Adipose tissue (tissue), 3 donors: ENCODE measurements around the gene ADAMTS20. TPM values are rescaled to one million over a fixed set of nuclear protein-coding genes. Genes with fewer than 3 reads are reported as not detected.
"Not testable (repeated sequence)": the region's sequence is repeated elsewhere in the genome, so short reads cannot be mapped to it uniquely, and the experiment has no call there.

Source experiments
- H3K27ac ChIP-seq: one replicate; pipeline ENCODE4 v1.5.1; 2013; ENCODE audit warnings: low read depth, low read length
- WGBS, 3 donors: extraction: QIAGEN DNeasy Blood & Tissue Kit; methylation state at CpG; one replicate each; pipeline ENCODE4 v1.1.7; 2013; 5-methylcytosine and 5-hydroxymethylcytosine counted together
- polyA plus RNA-seq, 3 donors: library from polyadenylated mRNA; stranded (reverse); fragments of 200-250 nt; gene quantifications; one replicate each; pipeline ENCODE4 v1.2.3, GENCODE V29; 2013
- donor health status: healthy with polysubstance abuse.
- donor health status: Bipolar disorder and iron deficiency.
- donor health status: healthy.

Gene ADAMTS20
- not detected for polyA plus RNA-seq

- 0 to 4% (median 3%) methylated on average over 51 of the region's 51 CpGs for WGBS, 3 donors
These were observed at the start of gene ADAMTS20 for GRCh38 chr12:43551971-43552559. Gene ADAMTS20, minus strand, starts transcription at chr12:43552203. Its CDS starts 282 bp downstream, at chr12:43551921.

GRCh38 chr12:43599708-43600107 lies 47.7 kb upstream of the ADAMTS20 start:
- 60 to 88% (median 85%) methylated on average over 1 of the region's 1 CpG for WGBS, 3 donors
- no peak overlapping the region for H3K27ac ChIP-seq

More at GRCh38 chr12:43551971-43552559, at the start of gene ADAMTS20:
- no peak within 1 kb of the TSS for H3K27ac ChIP-seq

- 78 to 94% (median 92%) methylated on average over 3 of the region's 3 CpGs for WGBS, 3 donors
These were observed 47.1 kb upstream of the ADAMTS20 start for GRCh38 chr12:43599066-43599465.

GRCh38 chr12:43590307-43590706 lies 38.3 kb upstream of the ADAMTS20 start:
- no peak overlapping the region for H3K27ac ChIP-seq
- WGBS, 3 donors, result 31 to 57% (median 38%) methylated on average over 1 of the region's 1 CpG

More at GRCh38 chr12:43599066-43599465, 47.1 kb upstream of the ADAMTS20 start:
- no peak overlapping the region for H3K27ac ChIP-seq

GRCh38 chr12:43586646-43587245 lies 34.7 kb upstream of the ADAMTS20 start:
- no peak overlapping the region for H3K27ac ChIP-seq
- 76 to 84% (median 81%) methylated on average over 7 of the region's 7 CpGs for WGBS, 3 donors

GRCh38 chr12:43585676-43586075 lies 33.7 kb upstream of the ADAMTS20 start:
- 66 to 75% (median 74%) methylated on average over 2 of the region's 2 CpGs for whole genome bisulfite sequencing, 3 donors
- H3K27ac ChIP-seq, result no peak overlapping the region

GRCh38 chr12:43580601-43581000 lies 28.6 kb upstream of the ADAMTS20 start:
- no peak overlapping the region for H3K27ac ChIP-seq
- WGBS, 3 donors, result 74 to 86% (median 85%) methylated on average over 5 of the region's 5 CpGs

GRCh38 chr12:43579206-43579605 lies 27.2 kb upstream of the ADAMTS20 start:
- H3K27ac ChIP-seq, result no peak overlapping the region
- 44 to 50% (median 46%) methylated on average over 4 of the region's 4 CpGs for WGBS, 3 donors

- WGBS, 3 donors, result 50 to 62% (median 52%) methylated on average over 3 of the region's 3 CpGs
- no peak overlapping the region for H3K27ac ChIP-seq
These were observed 26.8 kb upstream of the ADAMTS20 start for GRCh38 chr12:43578782-43579181.

- 30 to 44% (median 42%) methylated on average over 3 of the region's 3 CpGs for WGBS, 3 donors
These were observed 25.4 kb upstream of the ADAMTS20 start for GRCh38 chr12:43577381-43577780.

GRCh38 chr12:43576162-43576561 lies 24.2 kb upstream of the ADAMTS20 start:
- 85 to 88% (median 87%) methylated on average over 2 of the region's 2 CpGs for WGBS, 3 donors
- no peak overlapping the region for H3K27ac ChIP-seq

More at GRCh38 chr12:43577381-43577780, 25.4 kb upstream of the ADAMTS20 start:
- H3K27ac ChIP-seq, result no peak overlapping the region

- no peak overlapping the region for H3K27ac ChIP-seq
- WGBS, 3 donors, result 42 to 53% (median 46%) methylated on average over 26 to 27 of the region's 27 CpGs
These were observed 19.9 kb upstream of the ADAMTS20 start for GRCh38 chr12:43571885-43572284.

- H3K27ac ChIP-seq, result no peak overlapping the region
These were observed 4.1 kb upstream of the ADAMTS20 start for GRCh38 chr12:43556057-43556456.

GRCh38 chr12:43551279-43551970 lies 578 bp downstream of the ADAMTS20 start:
- no peak overlapping the region for H3K27ac ChIP-seq
- WGBS, 3 donors, result 1 to 6% (median 4%) methylated on average over 47 to 48 of the region's 48 CpGs

- 4 to 13% (median 10%) methylated on average over 31 of the region's 31 CpGs for whole genome bisulfite sequencing, 3 donors
- H3K27ac ChIP-seq, result no peak overlapping the region
These were observed 1.2 kb downstream of the ADAMTS20 start for GRCh38 chr12:43550831-43551271.

GRCh38 chr12:43544703-43545102 lies 7.3 kb downstream of the ADAMTS20 start:
- no peak overlapping the region for H3K27ac ChIP-seq
- WGBS, 3 donors, result 72 to 78% (median 76%) methylated on average over 3 of the region's 3 CpGs

- no peak overlapping the region for H3K27ac ChIP-seq
These were observed 11.5 kb downstream of the ADAMTS20 start for GRCh38 chr12:43540470-43540869.

GRCh38 chr12:43537675-43538074 lies 14.3 kb downstream of the ADAMTS20 start:
- not testable (repeated sequence) for H3K27ac ChIP-seq

GRCh38 chr12:43516045-43516444 lies 36.0 kb downstream of the ADAMTS20 start:
- WGBS, 3 donors, result 60 to 73% (median 61%) methylated on average over 3 of the region's 3 CpGs
- no peak overlapping the region for H3K27ac ChIP-seq

GRCh38 chr12:43501703-43502102 lies 50.3 kb downstream of the ADAMTS20 start:
- no peak overlapping the region for H3K27ac ChIP-seq
- 54 to 67% (median 65%) methylated on average over 2 of the region's 2 CpGs for WGBS, 3 donors
